ENCODE results near the gene ITGAV. TPM values are rescaled to one million over a fixed set of nuclear protein-coding genes. Genes with fewer than 3 reads are reported as not detected.
A peak's percentile ranks its signal among the peaks of the same experiment; 100 is the strongest.

Gene ITGAV
- total and polyA plus RNA-seq, 7 donors = 3.6 to 117 (median 67.1) TPM

GRCh38 chr2:186683341-186683740, 93.5 kb downstream of the ITGAV start:
- Histone ChIP-seq H3K36me3 (peaks cover 0 to 15% (median 0%) of the 10 kb centered on the region in 4 donors), H3K4me3 (no peak overlapping the region), H3K27me3 (no peaks in the 10 kb centered on the region), H3K9me3 (no peaks in the 10 kb centered on the region), H3K4me1 (no peaks in the 10 kb centered on the region), H3K27ac (no peak overlapping the region)
- intact Hi-C loops (cut with DNase I) = no loop called here
- TF ChIP-seq CTCF (IDR thresholded peaks at IDR 0.05) = no peak
- TF ChIP-seq POLR2A (IDR thresholded peaks at IDR 0.05) = no peak
- TF ChIP-seq POLR2AphosphoS5 (IDR thresholded peaks at IDR 0.05) = no peak
- TF ChIP-seq EP300 (IDR thresholded peaks at IDR 0.05) = no peak
- no peak for DNase-seq
- WGBS, 2 donors = 84 to 87% methylated on average over 4 of the region's 4 CpGs

GRCh38 chr2:186687807-186688211, 98.0 kb downstream of the ITGAV start:
- Histone ChIP-seq H3K36me3 (no peaks in the 10 kb centered on the region), H3K4me3 (no peak overlapping the region), H3K27ac (no peak overlapping the region), H3K4me1 (no peaks in the 10 kb centered on the region), H3K9me3 (no peaks in the 10 kb centered on the region), H3K27me3 (no peaks in the 10 kb centered on the region)
- intact Hi-C loops (cut with DNase I) = no loop called here
- TF ChIP-seq POLR2AphosphoS5 (IDR thresholded peaks at IDR 0.05) (peak in 1 of 4 donors; percentile 46), EP300 (IDR thresholded peaks at IDR 0.05) (no peak)
- 65 to 67% methylated on average over 2 of the region's 2 CpGs for WGBS, 2 donors
- DNase-seq = no peak

GRCh38 chr2:186688813-186689212, 99.0 kb downstream of the ITGAV start:
- no peaks in the 10 kb centered on the region for H3K9me3 ChIP-seq
- 82 to 87% methylated on average over 3 of the region's 3 CpGs for WGBS, 2 donors
- H3K4me1 ChIP-seq = peaks cover 0 to 5% (median 0%) of the 10 kb centered on the region in 4 donors

GRCh38 chr2:186690786-186691185, 100.9 kb downstream of the ITGAV start:
- H3K4me1 ChIP-seq = peaks cover 0 to 15% (median 7%) of the 10 kb centered on the region in 4 donors
- WGBS, 2 donors = 91 to 95% methylated on average over 2 of the region's 2 CpGs
- no peak for DNase-seq
- TF ChIP-seq EP300 (IDR thresholded peaks at IDR 0.05) = no peak
- TF ChIP-seq POLR2AphosphoS5 (IDR thresholded peaks at IDR 0.05) = no peak
- no peak for TF ChIP-seq CTCF (IDR thresholded peaks at IDR 0.05)
- no peak for TF ChIP-seq POLR2A (IDR thresholded peaks at IDR 0.05)
- H3K27ac ChIP-seq = no peak overlapping the region
- H3K36me3 ChIP-seq = no peaks in the 10 kb centered on the region
- intact Hi-C loops (cut with DNase I) = no loop called here
- H3K4me3 ChIP-seq = no peak overlapping the region
- no peaks in the 10 kb centered on the region for H3K27me3 ChIP-seq
- H3K9me3 ChIP-seq = no peaks in the 10 kb centered on the region

More at GRCh38 chr2:186688813-186689212, 99.0 kb downstream of the ITGAV start:
- Histone ChIP-seq H3K4me3 (no peak overlapping the region), H3K27me3 (no peaks in the 10 kb centered on the region), H3K36me3 (no peaks in the 10 kb centered on the region), H3K27ac (no peak overlapping the region)
- TF ChIP-seq CTCF (IDR thresholded peaks at IDR 0.05) (no peak), POLR2A (IDR thresholded peaks at IDR 0.05) (no peak), POLR2AphosphoS5 (IDR thresholded peaks at IDR 0.05) (no peak), EP300 (IDR thresholded peaks at IDR 0.05) (no peak)
- DNase-seq = no peak
- intact Hi-C loops (cut with DNase I) = no loop called here

- TF ChIP-seq POLR2A (IDR thresholded peaks at IDR 0.05) (no peak), POLR2AphosphoS5 (IDR thresholded peaks at IDR 0.05) (no peak), CTCF (IDR thresholded peaks at IDR 0.05) (no peak), EP300 (IDR thresholded peaks at IDR 0.05) (no peak)
- no peak overlapping the region for H3K4me3 ChIP-seq
- H3K9me3 ChIP-seq = no peaks in the 10 kb centered on the region
- no peaks in the 10 kb centered on the region for H3K36me3 ChIP-seq
- intact Hi-C loops (cut with DNase I) = no loop called here
- no peak for DNase-seq
- peaks cover 0 to 15% (median 7%) of the 10 kb centered on the region in 4 donors for H3K4me1 ChIP-seq
- no peak overlapping the region for H3K27ac ChIP-seq
- no peaks in the 10 kb centered on the region for H3K27me3 ChIP-seq
These were observed 101.4 kb downstream of the ITGAV start for GRCh38 chr2:186691231-186691630.

All from sigmoid colon (tissue), 7 donors.